H1 (cell line): ENCODE measurements around the gene RNU6-9. TPM values are rescaled to one million over a fixed set of nuclear protein-coding genes. Genes with fewer than 3 reads are reported as not detected.

ENCODE experiments used
- CTCF ChIA-PET: fragments of 300-600 bp; sonication (Branson Sonifier 250); formaldehyde crosslinking; loops from one replicate; lab custom pipeline; 2021; ENCODE audit not compliant: partially characterized antibody; lab: Charles Lee
- POLR2A ChIA-PET: fragments of 300-600 bp; sonication (Branson Sonifier 250); formaldehyde crosslinking; loops from one replicate; lab custom pipeline; 2021; ENCODE audit warnings: inconsistent platforms; ENCODE audit not compliant: partially characterized antibody; lab: Charles Lee
- DNase-seq, 2 experiments: peaks; one replicate each; pipeline versions ENCODE4 v3.0.0 to v3.0.0-alpha.2; 2010 to 2022; ENCODE audit warnings: low spot score in 2 of 2, low read depth in 1 of 2, mixed read lengths in 1 of 2
- FAIRE-seq: peaks from 2 replicates; lab custom pipeline; 2011; peaks lifted over from hg19 to GRCh38; lab: Jason Lieb, UNC
- H2AFZ ChIP-seq: 2 replicates; pipeline ENCODE4 v1.8.1; 2012; ENCODE audit warnings: low read length, inconsistent platforms
- H2AK5ac ChIP-seq: 2 replicates; pipeline ENCODE4 v1.6.1; 2013; ENCODE audit warnings: low read depth, low read length
- H2BK120ac ChIP-seq: replicated peaks from 2 replicates; pipeline ENCODE3; 2013; ENCODE audit warnings: low read depth, low read length, inconsistent platforms
- H2BK12ac ChIP-seq: 2 replicates; pipeline ENCODE4 v1.6.1; 2013; ENCODE audit warnings: low read depth, low read length
- H2BK15ac ChIP-seq: 2 replicates; pipeline ENCODE4 v1.6.1; 2013; ENCODE audit warnings: low read length
- H2BK20ac ChIP-seq: 2 replicates; pipeline ENCODE4 v1.6.1; 2013; ENCODE audit warnings: low read length
- H2BK5ac ChIP-seq: 2 replicates; pipeline ENCODE4 v1.6.1; 2013; ENCODE audit warnings: low read depth, low read length
- H3K14ac ChIP-seq: 2 replicates; pipeline ENCODE4 v1.6.1; 2013; ENCODE audit warnings: inconsistent platforms; ENCODE audit not compliant: insufficient read length
- H3K18ac ChIP-seq: 2 replicates; pipeline ENCODE4 v1.6.1; 2013; ENCODE audit warnings: low read length; ENCODE audit errors: extremely low read depth
- H3K23ac ChIP-seq: 2 replicates; pipeline ENCODE4 v1.6.1; 2013; ENCODE audit warnings: inconsistent platforms; ENCODE audit not compliant: insufficient read length
- H3K23me2 ChIP-seq: 2 replicates; pipeline ENCODE4 v1.6.1; 2013; ENCODE audit warnings: low read depth, low read length
- H3K27ac ChIP-seq: 2 replicates; pipeline ENCODE4 v1.6.1; 2011; ENCODE audit warnings: low read depth, low read length, inconsistent platforms
- H3K27me3 ChIP-seq, 4 experiments: replicated peaks in 1 of 4; 1 replicate in 1 of 4; 2 replicates in 3 of 4; pipeline versions ENCODE4 v1.6.1 to v1.8.1; 2011 to 2013; ENCODE audit warnings: low read length in 3 of 4, mild to moderate bottlenecking in 3 of 4, inconsistent platforms in 2 of 4, mixed read lengths in 2 of 4, moderate library complexity in 1 of 4; ENCODE audit not compliant: control insufficient read depth in 3 of 4, insufficient read depth in 3 of 4; ENCODE audit errors: extremely low read depth in 1 of 4
- H3K36me3 ChIP-seq, 4 experiments: 2 replicates each; pipeline versions ENCODE4 v1.6.1 to v1.8.1; 2011 to 2013; ENCODE audit warnings: mild to moderate bottlenecking in 4 of 4, low read length in 3 of 4, moderate library complexity in 2 of 4, control low read depth in 1 of 4, inconsistent platforms in 1 of 4; ENCODE audit not compliant: insufficient read depth in 4 of 4, control insufficient read depth in 2 of 4
- H3K4ac ChIP-seq: replicated peaks from 2 replicates; pipeline ENCODE3; 2013; ENCODE audit warnings: low read length, low read depth, mixed read lengths, inconsistent platforms; ENCODE audit not compliant: insufficient read length
- H3K4me1 ChIP-seq, 4 experiments: replicated peaks in 1 of 4; 1 replicate in 1 of 4; 2 replicates in 3 of 4; pipeline versions ENCODE4 v1.6.1 to v1.8.1; 2011 to 2013; ENCODE audit warnings: low read length in 3 of 4, inconsistent platforms in 2 of 4, mixed read lengths in 1 of 4; ENCODE audit not compliant: insufficient read depth in 4 of 4, control insufficient read depth in 3 of 4
- H3K4me2 ChIP-seq, 2 experiments: 2 replicates each; pipeline versions ENCODE4 v1.6.1 to v1.8.1; 2011 to 2013; ENCODE audit warnings: low read depth in 2 of 2, low read length in 2 of 2, control low read depth in 1 of 2, inconsistent platforms in 1 of 2, mild to moderate bottlenecking in 1 of 2; ENCODE audit not compliant: insufficient read depth in 1 of 2
- H3K4me3 ChIP-seq, 4 experiments: fragments of 200-600, 300-600 bp in 1 of 4; sonication (generic), shearing (Covaris generic), sonication (Bioruptor Twin) in 1 of 4; 2 replicates each; pipeline versions ENCODE4 v1.5.1 to v1.8.1; 2011 to 2016; ENCODE audit warnings: low read length in 4 of 4, low read depth in 3 of 4, control low read depth in 2 of 4, inconsistent platforms in 2 of 4, mild to moderate bottlenecking in 2 of 4, mixed read lengths in 1 of 4, moderate library complexity in 1 of 4; ENCODE audit not compliant: insufficient read depth in 2 of 4; ENCODE audit errors: extremely low read depth in 1 of 4
- H3K56ac ChIP-seq: replicated peaks from 2 replicates; pipeline ENCODE3; 2013; ENCODE audit warnings: low read depth, mild to moderate bottlenecking, mixed read lengths, low read length, inconsistent platforms; ENCODE audit not compliant: insufficient read length
- H3K79me1 ChIP-seq: 2 replicates; pipeline ENCODE4 v1.6.1; 2013; ENCODE audit warnings: low read depth, low read length, control low read depth
- H3K79me2 ChIP-seq, 2 experiments: 2 replicates each; pipeline versions ENCODE4 v1.6.1 to v1.8.1; 2012 to 2013; ENCODE audit warnings: low read length in 2 of 2, mild to moderate bottlenecking in 2 of 2, inconsistent platforms in 1 of 2; ENCODE audit not compliant: insufficient read depth in 2 of 2, control insufficient read depth in 1 of 2
- H3K9ac ChIP-seq, 4 experiments: replicated peaks in 1 of 4; 1 replicate in 1 of 4; 2 replicates in 3 of 4; pipeline versions ENCODE4 v1.6.1 to v1.8.1; 2011 to 2013; ENCODE audit warnings: low read depth in 3 of 4, low read length in 3 of 4, control low read depth in 2 of 4, mild to moderate bottlenecking in 2 of 4, moderate library complexity in 2 of 4, inconsistent platforms in 1 of 4; ENCODE audit errors: extremely low read depth in 1 of 4
- H3K9me3 ChIP-seq, 2 experiments: 2 replicates each; pipeline versions ENCODE4 v1.6.1 to v1.8.1; 2012 to 2013; ENCODE audit warnings: mild to moderate bottlenecking in 2 of 2, moderate library complexity in 2 of 2, control low read depth in 1 of 2, inconsistent platforms in 1 of 2, low read depth in 1 of 2, low read length in 1 of 2, mixed read lengths in 1 of 2; ENCODE audit not compliant: insufficient read depth in 2 of 2
- H4K20me1 ChIP-seq, 2 experiments: replicated peaks in 1 of 2; 2 replicates each; pipeline versions ENCODE3 to v1.8.1; 2011 to 2013; ENCODE audit warnings: inconsistent platforms in 2 of 2, low read length in 2 of 2, mild to moderate bottlenecking in 1 of 2; ENCODE audit not compliant: insufficient read depth in 2 of 2, control insufficient read depth in 1 of 2
- H4K5ac ChIP-seq: 2 replicates; pipeline ENCODE4 v1.6.1; 2013; ENCODE audit warnings: low read length, low read depth, mixed read lengths, inconsistent platforms; ENCODE audit not compliant: insufficient read length
- H4K8ac ChIP-seq: 2 replicates; pipeline ENCODE4 v1.8.0; 2013; ENCODE audit warnings: mild to moderate bottlenecking, moderate library complexity, low read length, inconsistent platforms; ENCODE audit not compliant: insufficient read depth; ENCODE audit errors: extremely low read depth
- H4K91ac ChIP-seq: replicated peaks from 2 replicates; pipeline ENCODE3; 2013; ENCODE audit warnings: low read length, mixed read lengths, inconsistent platforms; ENCODE audit not compliant: insufficient read length
- POLR2AphosphoS5 ChIP-seq: IDR thresholded peaks from 2 replicates; pipeline ENCODE4 v1.6.1; 2011; ENCODE audit warnings: low read depth, low read length
- SRF ChIP-seq: IDR thresholded peaks from 2 replicates; pipeline ENCODE4 v1.6.1; 2011; ENCODE audit warnings: mild to moderate bottlenecking, low read depth, low read length, moderate library complexity
- WGBS, 2 experiments: shearing (Covaris generic) in 1 of 2; methylation state at CpG; one replicate each; pipeline versions ENCODE4 v1.1.6 to v1.1.7; 2013 to 2015; ENCODE audit warnings: low lambda C conversion rate in 2 of 2, mixed read lengths in 2 of 2, inconsistent platforms in 1 of 2, low coverage in 1 of 2, missing lambda C conversion rate in 1 of 2; ENCODE audit not compliant: insufficient replicate concordance in 2 of 2, insufficient coverage in 1 of 2, insufficient read length in 1 of 2; ENCODE audit errors: extremely low coverage in 1 of 2, missing lambda C conversion rate in 1 of 2; 5-methylcytosine and 5-hydroxymethylcytosine counted together
- polyA plus RNA-seq, 7 experiments: library from polyadenylated mRNA; depleted of rRNA in 3 of 7; stranded (reverse) in 5 of 7; unstranded in 2 of 7; fragments of >200 nt in 5 of 7; fragments of 200-250 nt in 2 of 7; gene quantifications; 1 replicate in 5 of 7; 2 replicates in 1 of 7; 4 replicates in 1 of 7; pipeline versions ENCODE4 v1.2.1 to v1.2.3, GENCODE V29; 2011 to 2013; ENCODE audit warnings: missing spikeins in 2 of 7, mixed read lengths in 2 of 7
- total RNA-seq: library from RNA; stranded (reverse); fragmentation: NEBNext Ultra II Directional; extraction: Animal tissue kit (Norgen Biotek cat#: 25700); gene quantifications from 2 replicates; pipeline ENCODE4 v1.2.1, GENCODE V29; 2021
- TF ChIP-seq, protein P1 (sequence below): IDR thresholded peaks from 2 replicates; pipeline ENCODE4 v1.6.1; 2012; ENCODE audit warnings: inconsistent platforms

Gene RNU6-9
- total and polyA plus RNA-seq, 2 of the 8 experiments (the other 6 are each of a cell fraction or from before 2014, with no cell fraction given) = not detected

DNA sequence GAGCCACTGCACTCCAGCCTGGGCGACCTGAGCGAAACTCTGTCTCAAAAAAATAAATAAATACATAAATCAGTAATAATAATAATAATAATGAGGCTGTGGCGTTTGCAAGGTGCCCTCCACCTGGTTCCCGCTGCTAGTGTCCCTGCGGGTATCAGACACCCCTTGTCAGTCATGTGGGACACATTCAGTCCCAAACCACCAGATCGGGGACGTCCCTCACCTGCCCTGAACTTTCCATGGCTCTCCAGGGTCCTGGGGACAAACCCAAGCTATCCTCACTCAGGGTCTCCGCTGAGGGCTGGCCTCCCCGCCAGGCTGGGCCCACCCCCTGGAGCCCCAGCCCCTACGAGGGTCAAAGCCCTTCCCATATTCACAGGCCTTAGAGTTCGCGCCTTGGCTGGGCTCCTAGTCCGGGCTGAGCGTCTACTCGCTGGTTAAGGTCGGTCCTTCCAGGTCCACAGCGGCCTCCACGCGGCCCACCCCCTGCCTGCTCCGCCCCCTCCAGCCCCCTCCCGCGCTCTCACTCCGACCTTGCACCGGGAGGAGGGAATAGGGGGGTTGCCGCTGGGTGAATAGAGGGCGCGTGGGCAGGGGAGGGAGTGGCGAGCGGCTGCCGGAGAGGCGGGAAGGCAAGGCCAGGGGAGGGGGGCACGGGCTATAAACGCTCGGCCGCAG, 23.5 kb downstream of the RNU6-9 start:
- Histone ChIP-seq H3K4me2 (peak overlapping the region; percentile 30 to 97), H3K27me3 (peaks cover 32 to 44% (median 38%) of the 10 kb centered on the region in 4 experiments), H4K8ac (peak overlapping the region; percentile 25), H3K56ac (no peak overlapping the region), H2AK5ac (no peak overlapping the region), H3K36me3 (peaks cover 0 to 5% (median 0%) of the 10 kb centered on the region in 4 experiments; a peak in 1 of 8 replicates), H4K20me1 (peaks cover 0 to 6% of the 10 kb centered on the region in 2 experiments), H2AFZ (no peak overlapping the region), H2BK120ac (no peak overlapping the region), H4K5ac (no peak overlapping the region), H4K91ac (no peak overlapping the region), H3K18ac (peak overlapping the region; percentile 60), H2BK20ac (no peak overlapping the region), H3K23me2 (peaks cover 25% of the 10 kb centered on the region; the same call in 1 of the 2 replicates), H2BK12ac (no peak overlapping the region), H3K27ac (no peak overlapping the region), H3K79me2 (no peaks in the 10 kb centered on the region; a peak in 1 of 4 replicates), H2BK5ac (no peak overlapping the region), H3K4ac (no peak overlapping the region), H3K9ac (no peak overlapping the region; a peak in 1 of 7 replicates), H3K23ac (no peak overlapping the region), H3K4me1 (peaks cover 0 to 22% (median 11%) of the 10 kb centered on the region in 4 experiments; a peak in 5 of 7 replicates), H3K9me3 (no peaks in the 10 kb centered on the region), H3K79me1 (no peaks in the 10 kb centered on the region), H3K14ac (no peak overlapping the region), H3K4me3 (peak overlapping the region; percentile 34 to 76 (median 54)), H2BK15ac (no peak overlapping the region)
- 33% methylated on average over 9 of the region's 35 CpGs; no CpG with 5 or more reads in 1 of the 2 experiments for WGBS, 2 experiments
- FAIRE-seq = no peak
- ChIA-PET POLR2A (interaction anchor here (1.1 to 2.2 kb wide), 2 partner anchors 54 to 60 kb away, joined by 3 to 10 read pairs; no protein-coding TSS in a partner anchor), CTCF (interaction anchor here (0.7 to 1.2 kb wide), 6 partner anchors 13 to 69 kb away, joined by 3 to 4 read pairs (median 3); partner anchors contain the start of genes MED16 and RNU6-9)
- DNase-seq = peak in 1 of 2 experiments; percentile 79
- TF ChIP-seq, protein P1, sequence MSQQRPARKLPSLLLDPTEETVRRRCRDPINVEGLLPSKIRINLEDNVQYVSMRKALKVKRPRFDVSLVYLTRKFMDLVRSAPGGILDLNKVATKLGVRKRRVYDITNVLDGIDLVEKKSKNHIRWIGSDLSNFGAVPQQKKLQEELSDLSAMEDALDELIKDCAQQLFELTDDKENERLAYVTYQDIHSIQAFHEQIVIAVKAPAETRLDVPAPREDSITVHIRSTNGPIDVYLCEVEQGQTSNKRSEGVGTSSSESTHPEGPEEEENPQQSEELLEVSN = 0 out of 2 replicates have a peak, but pooled peaks have one; percentile 27
- TF ChIP-seq POLR2AphosphoS5 = no peak
- no peak for TF ChIP-seq SRF
